Keratinocyte (primary cell): Measurements from ENCODE around the gene ESRP2.

ENCODE experiments used
- CTCF ChIP-seq, 3 experiments: IDR thresholded peaks in 1 of 3; conservative IDR thresholded peaks in 1 of 3; optimal IDR thresholded peaks in 1 of 3; 2 replicates in 2 of 3; 3 replicates in 1 of 3; pipeline versions ENCODE3 to v1.5.1; 2011; ENCODE audit warnings: low read length in 3 of 3, mild to moderate bottlenecking in 3 of 3, moderate library complexity in 2 of 3, control low read depth in 1 of 3, inconsistent platforms in 1 of 3; ENCODE audit not compliant: insufficient read depth in 2 of 3; ENCODE audit errors: extremely low read depth in 1 of 3
- EZH2 ChIP-seq: IDR thresholded peaks from one replicate; pipeline ENCODE4 v1.6.1; 2012; ENCODE audit warnings: inconsistent platforms, mild to moderate bottlenecking, low read length, moderate library complexity

DNA sequence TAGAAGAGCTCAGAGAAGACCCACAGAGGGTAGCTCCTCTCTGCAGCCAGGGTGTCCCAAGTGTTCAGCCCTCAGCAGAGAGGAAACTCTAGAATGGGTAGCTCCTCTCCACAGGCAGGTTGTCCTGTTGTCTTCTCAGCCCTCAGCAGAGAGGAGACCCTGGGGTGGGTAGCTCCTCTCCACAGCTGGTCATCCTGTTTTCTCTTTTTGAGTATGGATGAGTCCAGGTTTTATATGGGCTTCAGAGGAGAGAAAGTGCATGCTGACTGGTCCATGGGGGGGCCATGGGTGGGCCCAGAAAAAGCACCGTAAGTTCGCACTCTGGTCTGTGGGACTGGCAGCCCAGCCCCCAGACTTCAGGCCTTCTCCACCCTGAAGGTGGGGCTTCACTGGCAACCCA lies 48.4 kb downstream of the ESRP2 start:
- TF ChIP-seq CTCF (optimal IDR thresholded peaks at IDR 0.05 in 1 of 3, IDR thresholded peaks at IDR 0.05 in 1 of 3, conservative IDR thresholded peaks at IDR 0.05 in 1 of 3; ENCODE audit: extremely low read depth in 1 of 3, insufficient read depth in 2 of 3, low read length in 3 of 3) (no peak), EZH2 (no peak)
